ENCODE results near the gene FAM98B.

DNA sequence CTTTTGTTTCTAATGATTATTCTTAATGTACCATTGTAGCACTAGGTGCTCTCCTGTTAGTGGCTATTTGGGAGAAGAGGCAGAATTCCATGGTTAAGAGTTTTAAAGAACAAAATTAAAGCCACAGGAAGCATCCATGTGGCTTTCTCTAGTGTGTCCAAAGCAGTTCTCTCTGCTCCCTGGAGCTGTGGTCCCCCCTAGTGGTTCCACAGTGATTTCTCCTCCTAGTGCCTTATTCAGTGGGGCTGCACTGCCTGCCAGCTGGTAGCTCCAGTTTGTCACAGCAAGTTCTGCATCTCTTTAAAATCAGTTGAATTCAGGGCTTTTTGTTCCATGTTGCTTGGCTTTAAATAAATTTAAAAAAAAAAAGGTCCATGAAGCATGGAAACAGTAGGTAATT is 39.6 kb upstream of the FAM98B start:
- TF ChIP-seq, protein P1, sequence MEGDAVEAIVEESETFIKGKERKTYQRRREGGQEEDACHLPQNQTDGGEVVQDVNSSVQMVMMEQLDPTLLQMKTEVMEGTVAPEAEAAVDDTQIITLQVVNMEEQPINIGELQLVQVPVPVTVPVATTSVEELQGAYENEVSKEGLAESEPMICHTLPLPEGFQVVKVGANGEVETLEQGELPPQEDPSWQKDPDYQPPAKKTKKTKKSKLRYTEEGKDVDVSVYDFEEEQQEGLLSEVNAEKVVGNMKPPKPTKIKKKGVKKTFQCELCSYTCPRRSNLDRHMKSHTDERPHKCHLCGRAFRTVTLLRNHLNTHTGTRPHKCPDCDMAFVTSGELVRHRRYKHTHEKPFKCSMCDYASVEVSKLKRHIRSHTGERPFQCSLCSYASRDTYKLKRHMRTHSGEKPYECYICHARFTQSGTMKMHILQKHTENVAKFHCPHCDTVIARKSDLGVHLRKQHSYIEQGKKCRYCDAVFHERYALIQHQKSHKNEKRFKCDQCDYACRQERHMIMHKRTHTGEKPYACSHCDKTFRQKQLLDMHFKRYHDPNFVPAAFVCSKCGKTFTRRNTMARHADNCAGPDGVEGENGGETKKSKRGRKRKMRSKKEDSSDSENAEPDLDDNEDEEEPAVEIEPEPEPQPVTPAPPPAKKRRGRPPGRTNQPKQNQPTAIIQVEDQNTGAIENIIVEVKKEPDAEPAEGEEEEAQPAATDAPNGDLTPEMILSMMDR (IDR thresholded peaks at IDR 0.05), result peak; percentile 52 to 62 (median 58)
- TF ChIP-seq POLR2A (IDR thresholded peaks at IDR 0.05), result no peak

All from testis (tissue), 2 donors.